Fibroblast of lung (primary cell): ENCODE data around the gene DPYD.

Experiments
- EZH2 ChIP-seq: IDR thresholded peaks from 2 replicates; pipeline ENCODE4 v1.5.1; 2012; ENCODE audit warnings: low read length, control low read depth, mild to moderate bottlenecking; ENCODE audit errors: missing control alignments
- TF ChIP-seq, protein P1 (sequence below), 2 donors: IDR thresholded peaks in 1 of 2; conservative IDR thresholded peaks in 1 of 2; 1 replicate in 1 of 2; 2 replicates in 1 of 2; pipeline ENCODE4 v1.5.1; 2011 to 2012; ENCODE audit warnings: low read length in 2 of 2, control low read depth in 1 of 2, inconsistent platforms in 1 of 2, low read depth in 1 of 2, mild to moderate bottlenecking in 1 of 2

DNA sequence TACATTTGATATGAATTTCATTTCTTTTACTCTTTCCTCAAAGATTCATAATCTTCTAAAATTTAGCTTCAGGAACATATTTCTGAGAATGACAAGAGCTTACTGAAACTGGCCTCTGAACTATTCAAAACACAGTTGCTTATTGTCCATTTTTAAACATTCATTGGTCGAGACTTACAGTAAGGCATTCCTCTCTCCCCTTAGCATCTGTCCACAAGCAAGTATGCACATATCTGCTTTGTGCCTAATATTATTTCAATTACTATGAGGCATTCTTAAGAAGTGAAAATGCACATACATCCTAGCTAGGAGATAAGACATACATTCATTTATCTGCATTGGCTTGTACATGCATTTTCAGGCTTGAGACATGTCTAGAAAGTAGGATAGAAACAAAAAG, 710.5 kb downstream of the DPYD start:
- TF ChIP-seq, protein P1, sequence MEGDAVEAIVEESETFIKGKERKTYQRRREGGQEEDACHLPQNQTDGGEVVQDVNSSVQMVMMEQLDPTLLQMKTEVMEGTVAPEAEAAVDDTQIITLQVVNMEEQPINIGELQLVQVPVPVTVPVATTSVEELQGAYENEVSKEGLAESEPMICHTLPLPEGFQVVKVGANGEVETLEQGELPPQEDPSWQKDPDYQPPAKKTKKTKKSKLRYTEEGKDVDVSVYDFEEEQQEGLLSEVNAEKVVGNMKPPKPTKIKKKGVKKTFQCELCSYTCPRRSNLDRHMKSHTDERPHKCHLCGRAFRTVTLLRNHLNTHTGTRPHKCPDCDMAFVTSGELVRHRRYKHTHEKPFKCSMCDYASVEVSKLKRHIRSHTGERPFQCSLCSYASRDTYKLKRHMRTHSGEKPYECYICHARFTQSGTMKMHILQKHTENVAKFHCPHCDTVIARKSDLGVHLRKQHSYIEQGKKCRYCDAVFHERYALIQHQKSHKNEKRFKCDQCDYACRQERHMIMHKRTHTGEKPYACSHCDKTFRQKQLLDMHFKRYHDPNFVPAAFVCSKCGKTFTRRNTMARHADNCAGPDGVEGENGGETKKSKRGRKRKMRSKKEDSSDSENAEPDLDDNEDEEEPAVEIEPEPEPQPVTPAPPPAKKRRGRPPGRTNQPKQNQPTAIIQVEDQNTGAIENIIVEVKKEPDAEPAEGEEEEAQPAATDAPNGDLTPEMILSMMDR (conservative IDR thresholded peaks at IDR 0.05 in 1 of 2, IDR thresholded peaks at IDR 0.05 in 1 of 2; ENCODE audit: low read depth in 1 of 2, low read length in 2 of 2) = no peak
- no peak for TF ChIP-seq EZH2
